Gastrocnemius medialis (tissue), 4 donors: ENCODE results near the gene MRPL12. TPM values are rescaled to one million over a fixed set of nuclear protein-coding genes. Genes with fewer than 3 reads are reported as not detected.
A peak's percentile ranks its signal among the peaks of the same experiment; 100 is the strongest.

ENCODE experiments used
- ATAC-seq, 2 donors: fragments of 150-250 bp; one replicate each; pipeline ENCODE4 v1.9.1; 2016
- DNase-seq, 2 donors: peaks; one replicate each; pipeline ENCODE4 v3.0.0-alpha.2; 2019
- H3K27ac ChIP-seq, 4 donors: fragments of 200-600 bp; sonication (generic); 1 replicate in 1 of 4; 2 replicates in 3 of 4; pipeline ENCODE4 v1.5.1; 2016 to 2018; ENCODE audit warnings: mild to moderate bottlenecking in 2 of 4, moderate library complexity in 1 of 4
- H3K27me3 ChIP-seq, 3 donors: fragments of 200-600 bp; sonication (generic) in 2 of 3; 1 replicate in 1 of 3; 2 replicates in 2 of 3; pipeline versions ENCODE4 v1.5.1 to v1.6.0; 2016 to 2019; ENCODE audit warnings: mild to moderate bottlenecking in 1 of 3, moderate library complexity in 1 of 3
- H3K36me3 ChIP-seq, 2 donors: fragments of 200-600 bp; sonication (generic) in 1 of 2; one replicate each; pipeline ENCODE4 v1.5.1; 2017 to 2018
- H3K4me1 ChIP-seq, 2 donors: fragments of 200-600 bp; sonication (generic) in 1 of 2; one replicate each; pipeline ENCODE4 v1.5.1; 2016 to 2017; ENCODE audit warnings: mild to moderate bottlenecking in 2 of 2
- H3K4me3 ChIP-seq, 4 donors: fragments of 200-600 bp; sonication (generic) in 3 of 4; 1 replicate in 1 of 4; 2 replicates in 3 of 4; pipeline ENCODE4 v1.5.1; 2016 to 2019; ENCODE audit warnings: mild to moderate bottlenecking in 2 of 4
- H3K9me3 ChIP-seq, 3 donors: fragments of 200-600 bp; sonication (generic) in 2 of 3; 1 replicate in 1 of 3; 2 replicates in 2 of 3; pipeline ENCODE4 v1.5.1; 2016 to 2019
- POLR2A ChIP-seq, 2 donors: fragments of 450-650 bp; IDR thresholded peaks; one replicate each; pipeline ENCODE4 v1.6.1; 2017; ENCODE audit warnings: antibody characterized with exemption in 2 of 2, mild to moderate bottlenecking in 2 of 2, moderate library complexity in 2 of 2
- in situ Hi-C, 4 donors: fragments of 200-750 bp; cut with MboI; loops; one replicate each; pipeline versions ENCODE4 v1.15.0 to v1.8.0; 2017; ENCODE audit warnings: low sequenced_read_pairs in 4 of 4
- intact Hi-C: fragments of 100-400 bp; cut with DNase I; formaldehyde crosslinking; loops from one replicate; pipeline ENCODE4 v1.15.1; 2023; ENCODE audit warnings: low total_unique reads
- total RNA-seq, 4 donors: library from RNA; depleted of rRNA; stranded (reverse); fragments of >200 nt; gene quantifications; one replicate each; pipeline versions ENCODE4 v1.1.0 to v1.2.3, GENCODE V29; 2016
- TF ChIP-seq, protein P1 (sequence below), 5 experiments: fragments of 450-650 bp in 3 of 5; fragments of 200-600 bp in 2 of 5; sonication (generic) in 2 of 5; IDR thresholded peaks in 4 of 5; conservative IDR thresholded peaks in 1 of 5; 1 replicate in 4 of 5; 2 replicates in 1 of 5; pipeline ENCODE4 v1.5.1; 2016 to 2019; ENCODE audit warnings: antibody characterized with exemption in 5 of 5, mild to moderate bottlenecking in 3 of 5, moderate library complexity in 3 of 5

The MRPL12 gene
- total RNA-seq, 4 donors from 2014 or later, result 79.1 to 117 (median 94.1) TPM

DNA sequence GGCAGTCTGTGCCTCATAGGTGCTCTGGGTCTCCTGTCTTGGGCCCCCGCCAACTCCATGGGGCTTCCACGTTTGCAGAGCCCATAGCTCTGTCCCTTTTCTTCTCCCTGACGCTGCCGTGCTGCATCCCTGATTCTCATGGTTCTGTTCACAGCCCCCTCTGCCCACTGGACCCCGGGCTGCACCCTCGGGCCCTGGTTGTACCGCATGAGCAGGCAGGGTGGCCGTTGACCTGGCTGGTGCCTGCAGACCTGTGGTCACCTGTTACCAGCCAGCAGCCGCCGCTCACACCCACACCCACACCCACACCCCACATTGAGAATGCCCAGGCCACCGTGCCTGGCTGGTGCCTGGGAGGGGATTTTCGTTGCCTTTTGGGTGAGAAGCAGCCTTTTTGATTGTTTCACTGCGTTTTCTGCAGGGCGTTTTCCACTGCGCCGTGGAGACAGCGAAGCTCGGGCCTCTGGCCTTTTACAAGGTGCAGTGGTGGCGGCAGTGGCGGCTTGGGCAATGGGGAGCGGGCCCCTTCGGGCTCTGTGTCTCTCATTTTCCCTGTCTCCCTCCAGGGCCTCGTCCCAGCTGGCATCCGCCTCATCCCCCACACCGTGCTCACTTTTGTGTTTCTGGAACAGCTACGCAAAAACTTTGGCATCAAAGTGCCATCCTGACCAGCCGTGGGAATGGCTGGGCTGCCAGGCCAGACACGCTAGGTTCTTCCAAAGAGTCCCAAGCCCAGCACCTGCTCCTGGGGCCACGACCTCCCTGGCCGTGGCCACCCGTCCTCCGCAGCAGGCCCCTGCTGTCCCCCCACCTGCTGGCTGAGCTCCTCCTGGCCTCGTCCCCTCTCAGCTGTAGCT is 16.5 kb downstream of the MRPL12 start:
- Histone ChIP-seq H3K4me3 (no peak overlapping the region), H3K27me3 (no peaks in the 10 kb centered on the region), H3K27ac (no peak overlapping the region), H3K4me1 (peaks cover 5 to 18% of the 10 kb centered on the region in 2 donors), H3K36me3 (no peaks in the 10 kb centered on the region), H3K9me3 (no peaks in the 10 kb centered on the region)
- in situ Hi-C loops (no loop called here), intact Hi-C loops (no loop called here)
- ATAC-seq (no peak), DNase-seq (no peak)
- no peak for TF ChIP-seq POLR2A (IDR thresholded peaks at IDR 0.05)
- TF ChIP-seq, protein P1, sequence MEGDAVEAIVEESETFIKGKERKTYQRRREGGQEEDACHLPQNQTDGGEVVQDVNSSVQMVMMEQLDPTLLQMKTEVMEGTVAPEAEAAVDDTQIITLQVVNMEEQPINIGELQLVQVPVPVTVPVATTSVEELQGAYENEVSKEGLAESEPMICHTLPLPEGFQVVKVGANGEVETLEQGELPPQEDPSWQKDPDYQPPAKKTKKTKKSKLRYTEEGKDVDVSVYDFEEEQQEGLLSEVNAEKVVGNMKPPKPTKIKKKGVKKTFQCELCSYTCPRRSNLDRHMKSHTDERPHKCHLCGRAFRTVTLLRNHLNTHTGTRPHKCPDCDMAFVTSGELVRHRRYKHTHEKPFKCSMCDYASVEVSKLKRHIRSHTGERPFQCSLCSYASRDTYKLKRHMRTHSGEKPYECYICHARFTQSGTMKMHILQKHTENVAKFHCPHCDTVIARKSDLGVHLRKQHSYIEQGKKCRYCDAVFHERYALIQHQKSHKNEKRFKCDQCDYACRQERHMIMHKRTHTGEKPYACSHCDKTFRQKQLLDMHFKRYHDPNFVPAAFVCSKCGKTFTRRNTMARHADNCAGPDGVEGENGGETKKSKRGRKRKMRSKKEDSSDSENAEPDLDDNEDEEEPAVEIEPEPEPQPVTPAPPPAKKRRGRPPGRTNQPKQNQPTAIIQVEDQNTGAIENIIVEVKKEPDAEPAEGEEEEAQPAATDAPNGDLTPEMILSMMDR (IDR thresholded peaks at IDR 0.05 in 4 of 5, conservative IDR thresholded peaks at IDR 0.05 in 1 of 5), result no peak

DNA sequence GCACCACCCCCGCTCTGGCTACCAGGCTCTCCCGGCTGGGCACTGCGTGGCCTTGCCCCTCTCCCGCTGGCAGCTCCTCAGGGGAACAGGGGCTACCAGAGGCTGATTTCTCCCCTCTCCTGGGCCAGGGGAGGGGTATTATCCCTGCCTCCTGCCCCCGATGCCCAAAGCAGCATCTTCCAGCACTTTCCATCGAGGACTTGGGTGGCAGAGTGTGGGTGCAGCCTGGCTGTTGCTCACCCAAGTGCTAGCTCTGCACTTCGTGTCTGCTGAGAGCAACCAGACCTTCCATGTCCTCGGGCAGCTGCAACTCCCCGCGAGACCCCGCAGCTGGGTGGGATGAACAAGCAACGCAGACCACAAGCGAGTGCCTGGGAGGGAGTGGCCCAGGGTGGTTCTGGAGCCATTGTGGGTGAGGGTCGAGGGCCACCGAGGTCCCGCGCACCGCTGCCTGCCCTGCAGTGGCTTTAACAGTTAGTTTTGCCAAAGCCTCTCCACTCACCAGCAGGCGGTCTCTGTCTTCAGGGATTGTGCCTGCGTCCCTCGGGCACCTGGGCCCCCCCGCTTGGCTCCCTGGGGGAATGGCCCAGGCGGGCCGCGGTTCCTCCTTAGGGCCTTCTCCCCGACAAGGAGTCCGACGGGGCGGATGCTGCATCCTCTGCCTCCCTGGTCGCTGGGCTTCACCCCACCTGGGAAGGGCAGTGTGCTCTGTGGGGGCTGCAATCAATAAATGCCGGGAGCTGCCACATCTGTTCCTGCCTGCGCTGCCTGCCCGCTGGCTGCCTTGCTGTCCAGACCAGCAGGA is 17.3 kb downstream of the MRPL12 start:
- TF ChIP-seq, protein P1 (IDR thresholded peaks at IDR 0.05 in 4 of 5, conservative IDR thresholded peaks at IDR 0.05 in 1 of 5), result no peak
- no peak for TF ChIP-seq POLR2A (IDR thresholded peaks at IDR 0.05)
- Histone ChIP-seq H3K36me3 (no peaks in the 10 kb centered on the region), H3K27me3 (no peaks in the 10 kb centered on the region), H3K4me3 (no peak overlapping the region), H3K9me3 (no peaks in the 10 kb centered on the region), H3K4me1 (peaks cover 5 to 18% of the 10 kb centered on the region in 2 donors), H3K27ac (no peak overlapping the region)
- DNase-seq (no peak), ATAC-seq (no peak)
- intact Hi-C loops, result no loop called here
- in situ Hi-C loops, result no loop called here

DNA sequence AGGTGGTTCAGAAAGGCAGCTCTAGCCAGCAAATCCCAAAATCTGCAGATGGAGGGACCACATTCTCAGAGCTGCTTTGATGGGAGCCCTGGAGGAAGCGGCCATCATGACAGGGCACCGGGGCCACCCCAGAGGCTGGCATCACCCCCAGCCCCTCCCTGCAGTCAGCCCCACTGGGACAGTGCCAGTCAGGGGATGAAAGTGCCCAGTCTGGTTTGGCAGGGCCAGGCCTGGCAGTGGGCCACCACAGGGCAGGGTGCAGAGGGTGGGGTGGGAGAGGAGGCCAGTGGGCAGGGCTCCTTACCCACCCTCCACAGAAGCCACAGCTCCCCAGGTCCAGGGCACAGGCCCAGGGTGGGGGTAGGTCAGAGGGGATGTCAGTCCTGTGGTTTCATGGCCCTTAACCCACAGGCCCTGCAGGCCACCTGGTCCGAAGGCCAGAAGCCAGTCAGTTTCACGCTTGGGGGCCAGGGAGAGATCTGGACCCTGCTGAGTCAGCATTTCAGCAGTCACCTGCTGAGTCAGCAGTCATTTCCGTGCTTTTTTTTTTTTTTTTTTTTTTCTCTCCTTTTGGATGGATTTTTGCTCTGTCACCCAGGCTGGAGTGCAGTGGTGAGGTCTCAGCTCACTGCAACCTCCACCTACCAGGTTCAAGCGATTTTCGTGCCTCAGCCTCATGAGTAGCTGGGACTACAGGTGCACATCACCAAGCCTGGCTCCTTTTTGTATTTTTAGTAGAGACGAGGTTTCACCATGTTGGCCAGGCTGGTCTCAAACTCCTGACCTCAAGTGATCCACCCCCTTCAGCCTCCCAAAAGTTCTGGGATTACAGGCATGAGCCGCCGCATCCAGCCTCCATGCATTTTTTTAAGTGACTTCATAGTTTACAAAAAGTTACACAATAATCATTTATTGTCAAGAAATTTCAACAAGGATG is 19.3 kb downstream of the MRPL12 start:
- H3K4me3 ChIP-seq, result no peak overlapping the region
- no peaks in the 10 kb centered on the region for H3K36me3 ChIP-seq
- intact Hi-C loops (no loop called here), in situ Hi-C loops (no loop called here)
- DNase-seq (no peak), ATAC-seq (no peak)
- H3K27ac ChIP-seq, result no peak overlapping the region
- no peak for TF ChIP-seq POLR2A (IDR thresholded peaks at IDR 0.05)
- TF ChIP-seq, protein P1 (IDR thresholded peaks at IDR 0.05 in 4 of 5, conservative IDR thresholded peaks at IDR 0.05 in 1 of 5), result no peak
- H3K27me3 ChIP-seq, result no peaks in the 10 kb centered on the region
- H3K4me1 ChIP-seq, result peaks cover 5 to 18% of the 10 kb centered on the region in 2 donors
- H3K9me3 ChIP-seq, result no peaks in the 10 kb centered on the region

GRCh38 chr17:81723651-81724209 is 20.6 kb downstream of the MRPL12 start:
- DNase-seq, result no peak
- peaks cover 5 to 18% of the 10 kb centered on the region in 2 donors for H3K4me1 ChIP-seq
- in situ Hi-C loops, result no loop called here
- peaks cover 0 to 4% (median 4%) of the 10 kb centered on the region in 3 donors for H3K27me3 ChIP-seq
- intact Hi-C loops, result no loop called here
- ATAC-seq, result peak; percentile 18 to 24
- no peak overlapping the region for H3K4me3 ChIP-seq
- no peaks in the 10 kb centered on the region for H3K9me3 ChIP-seq
- TF ChIP-seq, protein P1 (IDR thresholded peaks at IDR 0.05 in 4 of 5, conservative IDR thresholded peaks at IDR 0.05 in 1 of 5), result no peak
- no peak for TF ChIP-seq POLR2A (IDR thresholded peaks at IDR 0.05)
- H3K36me3 ChIP-seq, result no peaks in the 10 kb centered on the region
- no peak overlapping the region for H3K27ac ChIP-seq
